HEK293T (cell line): ENCODE results near the gene BTG4.

ENCODE experiments used
- ARNT ChIP-seq: fragments of 450-650 bp; IDR thresholded peaks from 2 replicates; pipeline ENCODE4 v1.6.1; 2017; ENCODE audit warnings: mild to moderate bottlenecking
- BHLHE40 ChIP-seq: fragments of 450-650 bp; IDR thresholded peaks from 2 replicates; pipeline ENCODE4 v1.6.1; 2016; ENCODE audit warnings: mild to moderate bottlenecking, moderate library complexity, borderline replicate concordance
- ELF4 ChIP-seq: fragments of 450-650 bp; IDR thresholded peaks from 2 replicates; pipeline ENCODE4 v1.6.1; 2017; ENCODE audit warnings: antibody characterized with exemption
- FOXA1 ChIP-seq: fragments of 450-650 bp; IDR thresholded peaks from 2 replicates; pipeline ENCODE4 v1.6.1; 2016; ENCODE audit warnings: mild to moderate bottlenecking
- FOXK2 ChIP-seq: fragments of 450-650 bp; IDR thresholded peaks from 2 replicates; pipeline ENCODE4 v1.6.1; 2016; ENCODE audit warnings: mild to moderate bottlenecking
- NFRKB ChIP-seq: fragments of 450-650 bp; IDR thresholded peaks from 2 replicates; pipeline ENCODE4 v1.6.1; 2016; ENCODE audit warnings: mild to moderate bottlenecking, moderate library complexity
- SP1 ChIP-seq: fragments of 450-650 bp; IDR thresholded peaks from 2 replicates; pipeline ENCODE4 v1.6.1; 2017
- SUZ12 ChIP-seq: fragments of 450-650 bp; IDR thresholded peaks from 2 replicates; pipeline ENCODE4 v1.6.1; 2016; ENCODE audit warnings: mild to moderate bottlenecking
- TARDBP ChIP-seq: fragments of 450-650 bp; IDR thresholded peaks from 2 replicates; pipeline ENCODE4 v1.6.1; 2016
- ZNF384 ChIP-seq: fragments of 450-650 bp; IDR thresholded peaks from 2 replicates; pipeline ENCODE4 v1.6.1; 2016

DNA sequence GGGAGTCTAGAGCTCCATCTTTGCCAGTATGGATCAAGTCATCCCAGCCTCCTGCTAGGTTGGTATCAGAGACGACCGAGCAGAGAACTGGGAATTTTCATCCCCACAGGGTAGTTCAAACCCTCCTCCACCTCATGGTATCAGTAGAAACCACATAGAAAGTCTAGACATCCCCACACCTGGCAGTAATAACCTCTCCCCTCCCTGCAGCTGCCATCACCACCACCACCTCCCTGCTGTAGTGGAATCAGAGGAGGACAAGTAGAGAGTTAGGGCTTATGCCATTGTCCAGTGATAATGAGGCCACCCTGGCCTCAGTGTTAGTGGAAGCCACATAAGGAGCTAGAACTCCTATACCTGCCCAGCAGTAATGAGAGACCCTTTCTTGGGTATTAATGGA lies 34.3 kb downstream of the BTG4 start:
- no peak for TF ChIP-seq SP1
- TF ChIP-seq ARNT: no peak
- TF ChIP-seq TARDBP: no peak
- TF ChIP-seq FOXA1: no peak
- no peak for TF ChIP-seq ELF4
- no peak for TF ChIP-seq BHLHE40
- TF ChIP-seq SUZ12: no peak
- TF ChIP-seq NFRKB: no peak
- TF ChIP-seq ZNF384: no peak
- TF ChIP-seq FOXK2: no peak
